A549 (cell line): ENCODE data around the gene RGS13.

ENCODE experiments used
- BHLHE40 ChIP-seq: IDR thresholded peaks from 2 replicates; pipeline ENCODE4 v1.6.1; 2012; ENCODE audit warnings: low read depth, low read length, inconsistent platforms
- CEBPB ChIP-seq, 2 experiments: fragments of >200 bp in 1 of 2; sonication (Bioruptor Twin) in 1 of 2; formaldehyde crosslinking in 1 of 2; IDR thresholded peaks; 2 replicates each; pipeline ENCODE4 v1.6.1; 2012 to 2016
- CTCF ChIP-seq: fragments of >200 bp; sonication (Bioruptor Twin); formaldehyde crosslinking; IDR thresholded peaks from 3 replicates; pipeline ENCODE4 v1.5.1; 2016
- GATA3 ChIP-seq: IDR thresholded peaks from 2 replicates; pipeline ENCODE4 v1.6.1; 2012; ENCODE audit warnings: borderline replicate concordance
- JUN ChIP-seq, 2 experiments: fragments of >200 bp; sonication (Bioruptor Twin); formaldehyde crosslinking; IDR thresholded peaks; 2 replicates in 1 of 2; 3 replicates in 1 of 2; pipeline ENCODE4 v1.6.1; 2016 to 2017
- MAX ChIP-seq: IDR thresholded peaks from 2 replicates; pipeline ENCODE4 v1.6.1; 2012
- POLR2A ChIP-seq: IDR thresholded peaks from 2 replicates; pipeline ENCODE4 v1.6.1; 2012; ENCODE audit warnings: mild to moderate bottlenecking, low read length
- POLR2AphosphoS2 ChIP-seq: conservative IDR thresholded peaks from 2 replicates; pipeline ENCODE4 v1.6.1; 2012; ENCODE audit warnings: low read length, improper control_type of control experiment, inconsistent platforms
- REST ChIP-seq: fragments of 200-600 bp; sonication (generic); IDR thresholded peaks from 2 replicates; pipeline ENCODE4 v1.6.1; 2016; ENCODE audit warnings: antibody characterized with exemption, mild to moderate bottlenecking, moderate library complexity
- USF2 ChIP-seq: fragments of 450-650 bp; IDR thresholded peaks from 2 replicates; pipeline ENCODE4 v1.6.1; 2014; ENCODE audit warnings: antibody characterized with exemption

GRCh38 chr1:192608671-192609070 lies 27.3 kb upstream of the RGS13 start:
- TF ChIP-seq JUN (IDR thresholded peaks at IDR 0.05) = no peak
- no peak for TF ChIP-seq CTCF
- no peak for TF ChIP-seq MAX
- TF ChIP-seq POLR2A = no peak
- no peak for TF ChIP-seq REST
- no peak for TF ChIP-seq BHLHE40
- TF ChIP-seq POLR2AphosphoS2 = no peak
- TF ChIP-seq CEBPB (IDR thresholded peaks at IDR 0.05) = no peak
- TF ChIP-seq USF2 = no peak
- TF ChIP-seq GATA3 = no peak
